Epithelial cell of umbilical artery (primary cell): ENCODE data around the gene ERI3. TPM values are rescaled to one million over a fixed set of nuclear protein-coding genes. Genes with fewer than 3 reads are reported as not detected.

Source experiments
- total RNA-seq: library from RNA; depleted of rRNA; stranded (reverse); fragments of >200 nt; gene quantifications from 2 replicates; pipeline ENCODE4 v1.2.3, GENCODE V29; 2014

Gene ERI3, protein sequence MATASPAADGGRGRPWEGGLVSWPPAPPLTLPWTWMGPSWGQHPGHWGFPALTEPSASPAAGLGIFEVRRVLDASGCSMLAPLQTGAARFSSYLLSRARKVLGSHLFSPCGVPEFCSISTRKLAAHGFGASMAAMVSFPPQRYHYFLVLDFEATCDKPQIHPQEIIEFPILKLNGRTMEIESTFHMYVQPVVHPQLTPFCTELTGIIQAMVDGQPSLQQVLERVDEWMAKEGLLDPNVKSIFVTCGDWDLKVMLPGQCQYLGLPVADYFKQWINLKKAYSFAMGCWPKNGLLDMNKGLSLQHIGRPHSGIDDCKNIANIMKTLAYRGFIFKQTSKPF
- 33.6 and 52.0 TPM in 2 replicates for total RNA-seq

DNA sequence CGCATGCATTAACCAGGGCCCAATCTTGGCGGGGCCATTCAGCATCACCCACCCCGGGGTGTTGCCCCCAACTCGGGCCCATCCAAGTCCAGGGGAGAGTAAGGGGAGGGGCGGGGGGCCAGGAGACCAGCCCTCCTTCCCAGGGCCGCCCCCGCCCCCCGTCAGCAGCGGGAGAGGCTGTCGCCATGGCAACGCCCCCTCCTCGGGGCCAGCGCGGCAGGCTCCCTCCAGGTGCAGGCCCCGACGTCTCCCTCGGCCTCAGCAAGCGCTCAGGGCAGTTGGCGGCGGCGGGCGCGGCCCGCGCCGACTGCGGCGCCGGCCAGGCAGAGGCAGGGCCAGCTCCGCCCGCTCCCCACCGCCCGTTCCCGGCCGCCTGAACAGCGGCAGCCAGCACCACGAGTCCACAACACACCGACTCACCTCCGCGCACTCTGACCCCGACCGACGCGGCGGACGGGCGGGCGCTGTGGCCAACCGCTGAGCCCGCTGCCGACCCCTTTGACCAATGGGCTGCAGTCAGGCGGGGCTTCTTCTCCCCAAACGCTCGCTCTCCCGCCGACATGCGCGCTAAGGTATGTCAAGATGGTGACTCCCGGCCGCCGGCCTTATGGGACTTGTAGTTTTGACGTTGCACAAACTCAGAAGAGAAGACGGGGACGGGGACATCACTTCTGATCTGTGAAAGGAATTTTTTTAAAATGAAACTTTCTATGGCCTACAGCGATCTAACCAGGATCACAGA is at the start of gene ERI3:
TSS of gene ERI3 (minus strand) at position 418 of the 742 bp plus-strand sequence. CDS start at position 187, 231 bp downstream.

DNA sequence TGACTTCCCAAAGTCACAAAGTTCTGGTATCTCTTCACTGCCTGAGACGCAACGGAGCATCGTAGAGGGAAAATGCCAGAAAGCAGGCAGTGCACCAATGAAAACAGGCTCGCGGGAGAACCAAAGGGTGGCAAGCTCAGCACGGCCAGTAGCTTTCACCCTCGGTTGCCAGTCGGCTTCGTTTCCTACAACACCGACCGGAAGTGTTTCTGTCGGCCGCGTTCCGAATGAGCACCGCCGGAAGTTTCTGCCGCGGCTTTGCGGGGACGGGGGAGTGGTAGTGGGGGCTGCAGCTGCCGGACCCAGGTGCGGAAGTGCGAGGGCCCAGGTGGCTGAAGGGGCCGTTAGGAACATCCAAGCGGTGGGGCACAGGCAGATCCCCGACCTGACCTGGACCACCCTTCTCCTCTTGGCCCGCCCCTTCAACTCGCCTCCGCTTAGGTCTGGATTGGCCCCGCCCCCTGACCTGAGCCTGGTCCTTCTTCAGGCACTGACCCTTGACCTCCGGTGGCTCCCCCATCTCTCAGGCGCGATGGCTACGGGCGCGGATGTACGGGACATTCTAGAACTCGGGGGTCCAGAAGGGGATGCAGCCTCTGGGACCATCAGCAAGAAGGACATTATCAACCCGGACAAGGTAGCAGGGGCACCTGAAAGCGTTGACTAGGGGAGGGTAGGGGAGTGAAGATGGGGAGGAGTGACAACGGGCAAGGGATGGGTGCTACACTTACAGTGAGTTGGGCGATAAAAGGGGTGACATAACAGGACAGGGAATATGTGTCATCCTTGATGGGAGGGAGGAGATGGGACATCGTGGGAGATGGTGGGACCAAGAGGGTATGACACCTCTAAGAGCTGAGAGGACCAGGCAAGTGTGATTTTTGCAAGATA is 141.6 kb downstream of the ERI3 start, which contains the start of gene DMAP1:
TSS of gene DMAP1 (plus strand) at position 250 of the 891 bp plus-strand sequence. CDS start at position 533, 283 bp downstream.

Other genes with a start within 250 kb of the ERI3 start
- not detected in 2 replicates for gene KLF17, start 236.4 kb downstream of the ERI3 start, total RNA-seq
- not detected in 2 replicates for gene KLF18, start 213.6 kb downstream of the ERI3 start, total RNA-seq
- gene DMAP1, start 141.8 kb downstream of the ERI3 start, total RNA-seq, result 17.8 and 18.5 TPM in 2 replicates
- gene RNF220, start 50.0 kb upstream of the ERI3 start, total RNA-seq, result 71.5 and 113 TPM in 2 replicates